B cell (primary cell): ENCODE measurements around the gene TMEM38B. TPM values are rescaled to one million over a fixed set of nuclear protein-coding genes. Genes with fewer than 3 reads are reported as not detected.

Source experiments
- ATAC-seq: fragments of 200-7000 bp; cut with Tn5 transposase; one replicate; pipeline ENCODE4 v1.10.0; 2021; ENCODE audit warnings: low read depth, mild to moderate bottlenecking, moderate number of reproducible peaks, moderate library complexity
- CTCF ChIA-PET: fragments of 350-600 bp; sonication (Branson Sonifier 250); formaldehyde crosslinking; loops from one replicate; lab custom pipeline; 2021; ENCODE audit warnings: antibody characterized with exemption, inconsistent platforms; lab: Charles Lee
- POLR2A ChIA-PET: fragments of 350-600 bp; sonication (Branson Sonifier 250); formaldehyde crosslinking; loops from one replicate; lab custom pipeline; 2021; ENCODE audit warnings: antibody characterized with exemption; lab: Charles Lee
- DNase-seq: peaks from one replicate; pipeline ENCODE4 v3.0.0; 2013
- H2AFZ ChIP-seq: 2 replicates; pipeline ENCODE4 v1.6.1; 2012; ENCODE audit warnings: mild to moderate bottlenecking, low read depth, low read length; ENCODE audit not compliant: insufficient read depth, poor library complexity, severe bottlenecking
- H3K27ac ChIP-seq, 2 donors: 1 replicate in 1 of 2; 2 replicates in 1 of 2; pipeline ENCODE4 v1.5.1; 2012 to 2013; ENCODE audit warnings: low read length in 2 of 2, mild to moderate bottlenecking in 2 of 2, moderate library complexity in 1 of 2
- H3K27me3 ChIP-seq, 4 experiments: fragments of 200-600 bp in 1 of 4; sonication (generic) in 1 of 4; replicated peaks in 1 of 4; 1 replicate in 2 of 4; 2 replicates in 2 of 4; pipeline versions ENCODE4 v1.6.1 to v1.7.0; 2013 to 2016; ENCODE audit warnings: low read length in 3 of 4, mild to moderate bottlenecking in 2 of 4, mixed read lengths in 1 of 4, moderate library complexity in 1 of 4; ENCODE audit not compliant: insufficient read depth in 4 of 4, control insufficient read depth in 3 of 4; ENCODE audit errors: control extremely low read depth in 1 of 4
- H3K36me3 ChIP-seq, 2 experiments: replicated peaks in 1 of 2; 1 replicate in 1 of 2; 2 replicates in 1 of 2; pipeline versions ENCODE4 v1.6.1 to v1.7.1; 2013; ENCODE audit warnings: low read length in 1 of 2; ENCODE audit not compliant: insufficient read depth in 2 of 2, control insufficient read depth in 1 of 2; ENCODE audit errors: control extremely low read depth in 1 of 2, extremely low read depth in 1 of 2
- H3K4me1 ChIP-seq, 2 donors: fragments of 200-600 bp in 1 of 2; sonication (generic) in 1 of 2; 1 replicate in 1 of 2; 2 replicates in 1 of 2; pipeline versions ENCODE4 v1.5.1 to v1.6.1; 2013 to 2017; ENCODE audit warnings: low read length in 2 of 2; ENCODE audit not compliant: control insufficient read depth in 2 of 2, insufficient read depth in 2 of 2
- H3K4me2 ChIP-seq: replicated peaks from 2 replicates; pipeline ENCODE3; 2012; ENCODE audit warnings: mild to moderate bottlenecking, low read depth, low read length; ENCODE audit not compliant: poor library complexity, severe bottlenecking
- H3K4me3 ChIP-seq, 5 experiments: fragments of 200-600 bp in 1 of 5; sonication (generic) in 1 of 5; 1 replicate in 3 of 5; 2 replicates in 2 of 5; pipeline versions ENCODE4 v1.5.1 to v1.7.0; 2011 to 2016; ENCODE audit warnings: low read length in 4 of 5, mild to moderate bottlenecking in 4 of 5, low read depth in 2 of 5, control low read depth in 1 of 5, moderate library complexity in 1 of 5; ENCODE audit not compliant: insufficient read depth in 1 of 5; ENCODE audit errors: control extremely low read depth in 1 of 5, extremely low read depth in 1 of 5
- H3K79me2 ChIP-seq: fragments of 200-600 bp; sonication (generic); one replicate; pipeline ENCODE4 v1.6.0; 2016; ENCODE audit warnings: low read length; ENCODE audit not compliant: control insufficient read depth, insufficient read depth
- H3K9ac ChIP-seq: fragments of 200-600 bp; sonication (generic); 2 replicates; pipeline ENCODE4 v1.6.1; 2017; ENCODE audit warnings: mild to moderate bottlenecking, low read length, moderate library complexity
- H3K9me3 ChIP-seq, 3 donors: one replicate each; pipeline versions ENCODE4 v1.6.1 to v1.7.1; 2013; ENCODE audit warnings: low read length in 2 of 3; ENCODE audit not compliant: control insufficient read depth in 2 of 3, insufficient read depth in 1 of 3; ENCODE audit errors: control extremely low read depth in 1 of 3
- H4K20me1 ChIP-seq: 2 replicates; pipeline ENCODE4 v1.6.0; 2012; ENCODE audit warnings: mild to moderate bottlenecking, low read length; ENCODE audit not compliant: insufficient read depth, control insufficient read depth, poor library complexity, severe bottlenecking
- H3K27ac Mint-ChIP-seq: one replicate; pipeline ENCODE4 v1.8.0; 2021; ENCODE audit warnings: mixed read lengths
- H3K27me3 Mint-ChIP-seq: one replicate; pipeline ENCODE4 v1.8.0; 2021; ENCODE audit warnings: mixed read lengths
- H3K4me1 Mint-ChIP-seq: one replicate; pipeline ENCODE4 v1.8.0; 2021; ENCODE audit warnings: mixed read lengths
- H3K4me3 Mint-ChIP-seq: one replicate; pipeline ENCODE4 v1.8.0; 2021; ENCODE audit warnings: mixed read lengths
- H3K9me3 Mint-ChIP-seq: one replicate; pipeline ENCODE4 v1.8.0; 2022; ENCODE audit warnings: mixed read lengths; ENCODE audit not compliant: insufficient read depth
- EZH2 ChIP-seq: IDR thresholded peaks from 2 replicates; pipeline ENCODE4 v1.6.1; 2012; ENCODE audit warnings: borderline replicate concordance, low read depth, mild to moderate bottlenecking, moderate library complexity, low read length; ENCODE audit not compliant: insufficient read depth, poor library complexity, severe bottlenecking
- WGBS: methylation state at CpG from one replicate; pipeline ENCODE4 v1.1.5; 2013; ENCODE audit warnings: missing lambda C conversion rate; ENCODE audit not compliant: insufficient coverage; 5-methylcytosine and 5-hydroxymethylcytosine counted together
- intact Hi-C: fragments of 100-400 bp; cut with micrococcal nuclease; formaldehyde crosslinking; loops from one replicate; pipeline ENCODE4 v1.10.0; 2022
- polyA plus RNA-seq: library from polyadenylated mRNA; depleted of rRNA; stranded (reverse); fragments of >200 nt; gene quantifications from 2 replicates; pipeline ENCODE4 v1.2.3, GENCODE V29; 2012
- total RNA-seq, 2 donors: library from RNA; stranded (reverse); fragments of 120-200 nt in 1 of 2; gene quantifications; 1 replicate in 1 of 2; 2 replicates in 1 of 2; pipeline versions ENCODE4 v1.2.3 to v1.2.4, GENCODE V29; 2013 to 2022
- TF ChIP-seq, protein P1 (sequence below): fragments of 200-600 bp; IDR thresholded peaks from one replicate; pipeline ENCODE4 v1.8.0; 2022; ENCODE audit warnings: antibody characterized with exemption, mild to moderate bottlenecking

TMEM38B gene
- total and polyA plus RNA-seq, 2 donors (not counting 1 experiment from before 2014, with no cell fraction given), result 6.4 to 29.6 TPM

- Histone ChIP-seq H3K9ac (no peak overlapping the region), H2AFZ (no peak overlapping the region), H3K9me3 (peaks cover 0 to 13% (median 4%) of the 10 kb centered on the region in 3 donors), H3K4me3 (no peak overlapping the region), H3K27ac (no peak overlapping the region), H3K4me2 (no peak overlapping the region), H3K27me3 (no peaks in the 10 kb centered on the region), H3K36me3 (no peaks in the 10 kb centered on the region), H3K4me1 (peaks cover 12 to 16% of the 10 kb centered on the region in 2 donors), H4K20me1 (no peaks in the 10 kb centered on the region), H3K79me2 (no peaks in the 10 kb centered on the region)
- WGBS, result 90% methylated on average over 6 of the region's 6 CpGs
- H3K4me1 Mint-ChIP-seq, result peaks cover 14% of the 10 kb centered on the region
- ChIA-PET CTCF (interaction anchor here (1.7 kb wide), 1 partner anchor 11 kb away, joined by 3 read pairs; no protein-coding TSS in a partner anchor), POLR2A (no interaction called here)
- no peak for TF ChIP-seq EZH2
- TF ChIP-seq, protein P1, sequence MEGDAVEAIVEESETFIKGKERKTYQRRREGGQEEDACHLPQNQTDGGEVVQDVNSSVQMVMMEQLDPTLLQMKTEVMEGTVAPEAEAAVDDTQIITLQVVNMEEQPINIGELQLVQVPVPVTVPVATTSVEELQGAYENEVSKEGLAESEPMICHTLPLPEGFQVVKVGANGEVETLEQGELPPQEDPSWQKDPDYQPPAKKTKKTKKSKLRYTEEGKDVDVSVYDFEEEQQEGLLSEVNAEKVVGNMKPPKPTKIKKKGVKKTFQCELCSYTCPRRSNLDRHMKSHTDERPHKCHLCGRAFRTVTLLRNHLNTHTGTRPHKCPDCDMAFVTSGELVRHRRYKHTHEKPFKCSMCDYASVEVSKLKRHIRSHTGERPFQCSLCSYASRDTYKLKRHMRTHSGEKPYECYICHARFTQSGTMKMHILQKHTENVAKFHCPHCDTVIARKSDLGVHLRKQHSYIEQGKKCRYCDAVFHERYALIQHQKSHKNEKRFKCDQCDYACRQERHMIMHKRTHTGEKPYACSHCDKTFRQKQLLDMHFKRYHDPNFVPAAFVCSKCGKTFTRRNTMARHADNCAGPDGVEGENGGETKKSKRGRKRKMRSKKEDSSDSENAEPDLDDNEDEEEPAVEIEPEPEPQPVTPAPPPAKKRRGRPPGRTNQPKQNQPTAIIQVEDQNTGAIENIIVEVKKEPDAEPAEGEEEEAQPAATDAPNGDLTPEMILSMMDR, result no peak
- no peak overlapping the region for H3K27ac Mint-ChIP-seq
- peaks cover 4% of the 10 kb centered on the region for H3K27me3 Mint-ChIP-seq
- peaks cover 1% of the 10 kb centered on the region for H3K9me3 Mint-ChIP-seq
- no peak overlapping the region for H3K4me3 Mint-ChIP-seq
- no peak for DNase-seq
- ATAC-seq, result no peak
- intact Hi-C loops, result no loop called here
Measured at GRCh38 chr9:105676351-105676923, 17.9 kb upstream of the TMEM38B start.

GRCh38 chr9:105678163-105678562, 16.2 kb upstream of the TMEM38B start:
- Histone ChIP-seq H3K36me3 (no peaks in the 10 kb centered on the region), H3K79me2 (no peaks in the 10 kb centered on the region), H3K27me3 (no peaks in the 10 kb centered on the region), H3K4me2 (no peak overlapping the region), H3K9me3 (peaks cover 0 to 5% (median 2%) of the 10 kb centered on the region in 3 donors), H4K20me1 (no peaks in the 10 kb centered on the region), H3K9ac (no peak overlapping the region), H3K4me3 (no peak overlapping the region), H2AFZ (no peak overlapping the region), H3K4me1 (peaks cover 6 to 9% of the 10 kb centered on the region in 2 donors), H3K27ac (no peak overlapping the region)
- intact Hi-C loops, result no loop called here
- no peak for TF ChIP-seq EZH2
- TF ChIP-seq, protein P1, result no peak
- 100% methylated on average over 1 of the region's 1 CpG for WGBS
- Mint-ChIP-seq H3K27ac (no peak overlapping the region), H3K4me1 (peaks cover 7% of the 10 kb centered on the region), H3K27me3 (peaks cover 4% of the 10 kb centered on the region), H3K4me3 (no peak overlapping the region), H3K9me3 (no peaks in the 10 kb centered on the region)
- ATAC-seq (no peak), DNase-seq (no peak)
- CTCF ChIA-PET, result interaction anchor here (0.6 to 1.7 kb wide), 4 partner anchors 8 to 14 kb away, joined by 3 to 4 read pairs (median 3); no protein-coding TSS in a partner anchor
- POLR2A ChIA-PET, result interaction anchor here (0.8 kb wide), 1 partner anchor 16 kb away, joined by 5 read pairs; the partner anchor contains the start of gene TAL2
